ENCODE results near the gene PMS1.

Gene PMS1

DNA sequence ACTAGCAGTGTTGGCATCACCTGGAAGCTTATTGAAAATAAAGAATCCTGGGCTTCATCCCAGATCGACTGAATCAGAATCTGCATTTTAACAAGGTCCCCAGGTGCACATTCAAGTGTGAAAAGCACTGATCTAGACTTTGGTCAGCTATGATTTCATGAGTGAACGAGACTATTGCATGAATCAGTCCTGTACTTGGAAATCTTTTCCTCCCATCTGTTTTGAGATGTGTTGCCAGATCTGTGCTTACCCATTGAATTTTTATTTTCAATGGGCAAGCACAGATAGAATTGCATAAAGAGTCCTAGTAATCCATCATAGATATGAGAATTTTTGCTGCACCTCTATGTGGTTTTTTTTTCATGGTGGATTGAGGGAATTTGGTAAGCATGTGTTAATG is 64.0 kb downstream of the PMS1 start:
- Histone ChIP-seq H3K4me3 (ENCODE audit: low read length) (no peak overlapping the region), H3K79me2 (ENCODE audit: low read length) (no peaks in the 10 kb centered on the region), H3K27ac (ENCODE audit: low read length) (no peak overlapping the region), H3K9me3 (ENCODE audit: insufficient read depth, low read length) (no peaks in the 10 kb centered on the region), H2AFZ (ENCODE audit: low read depth, low read length) (no peak overlapping the region), H3K4me2 (ENCODE audit: low read length) (no peak overlapping the region), H3K36me3 (replicated peaks; ENCODE audit: low read depth, low read length) (peaks cover 22% of the 10 kb centered on the region), H3K27me3 (ENCODE audit: low read depth, low read length) (no peaks in the 10 kb centered on the region), H3K4me1 (ENCODE audit: low read length) (no peaks in the 10 kb centered on the region), H3K9ac (ENCODE audit: low read length) (no peak overlapping the region), H4K20me1 (ENCODE audit: insufficient read depth, low read length) (no peaks in the 10 kb centered on the region)
- no peak for TF ChIP-seq EZH2phosphoT487 (IDR thresholded peaks at IDR 0.05; ENCODE audit: low read depth)
- TF ChIP-seq, protein P1, sequence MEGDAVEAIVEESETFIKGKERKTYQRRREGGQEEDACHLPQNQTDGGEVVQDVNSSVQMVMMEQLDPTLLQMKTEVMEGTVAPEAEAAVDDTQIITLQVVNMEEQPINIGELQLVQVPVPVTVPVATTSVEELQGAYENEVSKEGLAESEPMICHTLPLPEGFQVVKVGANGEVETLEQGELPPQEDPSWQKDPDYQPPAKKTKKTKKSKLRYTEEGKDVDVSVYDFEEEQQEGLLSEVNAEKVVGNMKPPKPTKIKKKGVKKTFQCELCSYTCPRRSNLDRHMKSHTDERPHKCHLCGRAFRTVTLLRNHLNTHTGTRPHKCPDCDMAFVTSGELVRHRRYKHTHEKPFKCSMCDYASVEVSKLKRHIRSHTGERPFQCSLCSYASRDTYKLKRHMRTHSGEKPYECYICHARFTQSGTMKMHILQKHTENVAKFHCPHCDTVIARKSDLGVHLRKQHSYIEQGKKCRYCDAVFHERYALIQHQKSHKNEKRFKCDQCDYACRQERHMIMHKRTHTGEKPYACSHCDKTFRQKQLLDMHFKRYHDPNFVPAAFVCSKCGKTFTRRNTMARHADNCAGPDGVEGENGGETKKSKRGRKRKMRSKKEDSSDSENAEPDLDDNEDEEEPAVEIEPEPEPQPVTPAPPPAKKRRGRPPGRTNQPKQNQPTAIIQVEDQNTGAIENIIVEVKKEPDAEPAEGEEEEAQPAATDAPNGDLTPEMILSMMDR (IDR thresholded peaks at IDR 0.05; ENCODE audit: low read depth, low read length): no peak

DNA sequence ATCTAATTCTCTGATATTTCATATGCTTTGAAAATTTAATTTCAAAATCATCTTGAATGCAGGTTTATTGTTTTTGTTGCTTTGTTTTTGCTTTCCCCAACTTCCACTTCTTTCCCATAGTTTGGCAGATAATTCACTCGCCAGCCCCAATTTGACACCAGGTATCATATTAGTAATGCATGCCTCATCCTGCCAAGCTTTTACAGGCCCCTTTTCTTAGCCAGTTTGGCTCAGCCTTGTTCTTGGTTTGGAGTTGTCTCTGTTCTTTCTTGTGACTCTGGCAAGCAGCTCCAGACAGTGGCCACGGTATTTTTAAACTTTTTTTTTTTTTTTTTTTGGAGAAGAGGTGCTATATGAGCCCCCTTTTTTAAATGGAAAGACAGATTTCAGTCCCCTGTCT is 65.3 kb downstream of the PMS1 start:
- Histone ChIP-seq H3K4me1 (ENCODE audit: low read length) (no peaks in the 10 kb centered on the region), H2AFZ (ENCODE audit: low read depth, low read length) (no peak overlapping the region), H3K9me3 (ENCODE audit: insufficient read depth, low read length) (no peaks in the 10 kb centered on the region), H3K79me2 (ENCODE audit: low read length) (no peaks in the 10 kb centered on the region), H3K9ac (ENCODE audit: low read length) (no peak overlapping the region), H3K36me3 (replicated peaks; ENCODE audit: low read depth, low read length) (peaks cover 27% of the 10 kb centered on the region), H3K4me2 (ENCODE audit: low read length) (no peak overlapping the region), H3K4me3 (ENCODE audit: low read length) (no peak overlapping the region), H4K20me1 (ENCODE audit: insufficient read depth, low read length) (no peaks in the 10 kb centered on the region), H3K27me3 (ENCODE audit: low read depth, low read length) (no peaks in the 10 kb centered on the region), H3K27ac (ENCODE audit: low read length) (no peak overlapping the region)
- TF ChIP-seq, protein P1 (IDR thresholded peaks at IDR 0.05; ENCODE audit: low read depth, low read length): no peak
- no peak for TF ChIP-seq EZH2phosphoT487 (IDR thresholded peaks at IDR 0.05; ENCODE audit: low read depth)

DNA sequence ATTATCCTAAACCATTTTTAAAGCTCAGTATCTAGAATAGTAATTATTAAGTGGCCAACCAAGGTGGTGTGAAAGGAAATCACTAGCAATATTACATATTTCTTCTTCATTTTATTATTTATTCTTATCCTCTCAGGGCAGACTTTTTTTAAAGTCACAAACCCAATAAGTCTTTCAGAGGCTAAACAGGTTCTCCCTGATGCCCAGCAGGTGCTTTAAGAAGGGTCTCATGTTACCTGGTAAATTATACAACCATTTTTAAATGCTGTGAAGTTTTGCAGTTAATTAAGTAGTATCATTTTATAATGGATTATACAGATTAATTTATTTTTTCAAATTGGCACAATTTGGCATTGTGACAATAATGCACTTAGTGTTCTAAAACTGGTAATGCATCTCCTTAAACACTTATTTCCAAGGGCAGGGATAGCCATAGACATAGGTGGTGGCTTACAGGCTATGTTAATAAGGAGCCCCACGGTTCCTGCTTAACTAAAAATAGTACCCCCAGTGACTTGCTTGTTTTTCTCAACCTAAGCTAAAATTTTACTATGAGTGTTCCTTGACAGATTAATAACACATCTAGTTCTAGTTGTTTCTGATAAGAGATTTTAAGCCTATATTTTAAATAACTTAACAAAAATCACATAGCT is 67.0 kb downstream of the PMS1 start:
- Histone ChIP-seq H3K4me1 (ENCODE audit: low read length) (no peaks in the 10 kb centered on the region), H3K9ac (ENCODE audit: low read length) (no peak overlapping the region), H2AFZ (ENCODE audit: low read depth, low read length) (no peak overlapping the region), H3K27ac (ENCODE audit: low read length) (no peak overlapping the region), H3K79me2 (ENCODE audit: low read length) (no peaks in the 10 kb centered on the region), H3K27me3 (ENCODE audit: low read depth, low read length) (no peaks in the 10 kb centered on the region), H3K4me2 (ENCODE audit: low read length) (no peak overlapping the region), H3K9me3 (ENCODE audit: insufficient read depth, low read length) (no peaks in the 10 kb centered on the region), H3K4me3 (ENCODE audit: low read length) (no peak overlapping the region), H3K36me3 (replicated peaks; ENCODE audit: low read depth, low read length) (peaks cover 26% of the 10 kb centered on the region), H4K20me1 (ENCODE audit: insufficient read depth, low read length) (no peaks in the 10 kb centered on the region)
- no peak for TF ChIP-seq EZH2phosphoT487 (IDR thresholded peaks at IDR 0.05; ENCODE audit: low read depth)
- TF ChIP-seq, protein P1 (IDR thresholded peaks at IDR 0.05; ENCODE audit: low read depth, low read length): no peak

DNA sequence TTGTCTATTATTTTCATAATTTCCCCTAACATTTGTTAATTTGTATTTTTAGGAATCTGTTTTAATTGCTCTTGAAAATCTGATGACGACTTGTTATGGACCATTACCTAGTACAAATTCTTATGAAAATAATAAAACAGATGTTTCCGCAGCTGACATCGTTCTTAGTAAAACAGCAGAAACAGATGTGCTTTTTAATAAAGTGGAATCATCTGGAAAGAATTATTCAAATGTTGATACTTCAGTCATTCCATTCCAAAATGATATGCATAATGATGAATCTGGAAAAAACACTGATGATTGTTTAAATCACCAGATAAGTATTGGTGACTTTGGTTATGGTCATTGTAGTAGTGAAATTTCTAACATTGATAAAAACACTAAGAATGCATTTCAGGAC is 69.9 kb downstream of the PMS1 start:
- Histone ChIP-seq H3K9me3 (ENCODE audit: insufficient read depth, low read length) (no peaks in the 10 kb centered on the region), H3K36me3 (replicated peaks; ENCODE audit: low read depth, low read length) (peaks cover 20% of the 10 kb centered on the region), H3K9ac (ENCODE audit: low read length) (no peak overlapping the region), H4K20me1 (ENCODE audit: insufficient read depth, low read length) (no peaks in the 10 kb centered on the region), H3K79me2 (ENCODE audit: low read length) (no peaks in the 10 kb centered on the region), H3K27me3 (ENCODE audit: low read depth, low read length) (no peaks in the 10 kb centered on the region), H3K27ac (ENCODE audit: low read length) (no peak overlapping the region), H3K4me2 (ENCODE audit: low read length) (no peak overlapping the region), H3K4me3 (ENCODE audit: low read length) (no peak overlapping the region), H3K4me1 (ENCODE audit: low read length) (no peaks in the 10 kb centered on the region), H2AFZ (ENCODE audit: low read depth, low read length) (no peak overlapping the region)
- no peak for TF ChIP-seq EZH2phosphoT487 (IDR thresholded peaks at IDR 0.05; ENCODE audit: low read depth)
- TF ChIP-seq, protein P1 (IDR thresholded peaks at IDR 0.05; ENCODE audit: low read depth, low read length): no peak

Measured in OCI-LY3 (cell line).